Epithelial cell of esophagus (primary cell): Measurements from ENCODE around the gene SPATA13.

Experiments
- DNase-seq: peaks from one replicate; pipeline ENCODE4 v3.0.0; 2010; ENCODE audit warnings: low read depth
- H3K4me3 ChIP-seq: 2 replicates; pipeline ENCODE4 v1.5.1; 2011; ENCODE audit warnings: mild to moderate bottlenecking, low read length, control low read depth
- TF ChIP-seq, protein P1 (sequence below): IDR thresholded peaks from 2 replicates; pipeline ENCODE4 v1.5.1; 2011; ENCODE audit warnings: low read depth, mild to moderate bottlenecking, low read length, control low read depth, inconsistent platforms; ENCODE audit not compliant: insufficient read depth; ENCODE audit errors: missing control alignments

The SPATA13 gene

DNA sequence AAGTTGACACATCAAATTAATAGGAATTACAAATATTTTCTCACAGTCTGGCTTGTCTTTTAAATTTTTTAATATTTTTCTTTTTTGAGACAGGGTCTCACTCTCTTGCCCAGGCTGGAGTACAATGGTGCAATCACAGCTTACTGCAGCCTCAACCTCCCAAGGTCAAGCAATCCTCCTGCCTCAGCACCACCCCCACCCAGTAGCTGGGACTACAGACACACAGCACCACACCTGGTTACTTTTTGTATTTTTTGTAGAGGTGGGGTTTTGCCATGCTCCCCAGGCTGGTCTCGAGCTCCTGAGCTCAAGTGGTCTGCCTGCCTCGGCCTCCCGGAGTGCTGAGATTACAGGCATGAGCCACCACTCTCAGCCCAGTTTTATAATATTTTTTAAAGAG, 72.0 kb downstream of the SPATA13 start:
- TF ChIP-seq, protein P1, sequence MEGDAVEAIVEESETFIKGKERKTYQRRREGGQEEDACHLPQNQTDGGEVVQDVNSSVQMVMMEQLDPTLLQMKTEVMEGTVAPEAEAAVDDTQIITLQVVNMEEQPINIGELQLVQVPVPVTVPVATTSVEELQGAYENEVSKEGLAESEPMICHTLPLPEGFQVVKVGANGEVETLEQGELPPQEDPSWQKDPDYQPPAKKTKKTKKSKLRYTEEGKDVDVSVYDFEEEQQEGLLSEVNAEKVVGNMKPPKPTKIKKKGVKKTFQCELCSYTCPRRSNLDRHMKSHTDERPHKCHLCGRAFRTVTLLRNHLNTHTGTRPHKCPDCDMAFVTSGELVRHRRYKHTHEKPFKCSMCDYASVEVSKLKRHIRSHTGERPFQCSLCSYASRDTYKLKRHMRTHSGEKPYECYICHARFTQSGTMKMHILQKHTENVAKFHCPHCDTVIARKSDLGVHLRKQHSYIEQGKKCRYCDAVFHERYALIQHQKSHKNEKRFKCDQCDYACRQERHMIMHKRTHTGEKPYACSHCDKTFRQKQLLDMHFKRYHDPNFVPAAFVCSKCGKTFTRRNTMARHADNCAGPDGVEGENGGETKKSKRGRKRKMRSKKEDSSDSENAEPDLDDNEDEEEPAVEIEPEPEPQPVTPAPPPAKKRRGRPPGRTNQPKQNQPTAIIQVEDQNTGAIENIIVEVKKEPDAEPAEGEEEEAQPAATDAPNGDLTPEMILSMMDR = no peak
- DNase-seq = no peak
- H3K4me3 ChIP-seq = no peak overlapping the region

DNA sequence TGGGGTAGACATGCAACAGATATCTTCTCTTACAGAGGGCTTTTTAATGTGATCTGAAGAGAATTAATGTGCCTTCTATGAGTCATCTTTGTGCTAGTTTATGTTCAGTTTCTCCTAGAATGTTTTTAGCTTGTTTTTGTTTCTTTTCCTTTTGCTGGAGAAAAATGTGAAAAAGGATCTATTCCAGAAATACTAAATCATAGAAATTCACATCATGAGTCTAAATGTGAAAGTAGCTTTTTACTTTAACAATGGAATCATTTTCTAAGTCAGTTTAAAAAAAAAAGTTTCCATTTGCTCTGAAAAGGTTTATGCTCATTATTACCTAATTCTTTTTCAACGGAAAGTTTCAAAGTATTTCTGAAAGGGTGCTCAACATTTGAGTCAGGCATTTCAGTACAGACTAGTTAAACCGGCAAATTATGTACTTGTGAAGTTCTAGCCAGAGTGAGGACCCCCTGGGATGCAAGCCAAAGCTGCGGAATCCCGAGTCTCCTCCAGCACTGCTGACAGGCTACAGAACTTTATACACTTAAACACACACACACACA, 72.9 kb downstream of the SPATA13 start:
- H3K4me3 ChIP-seq = no peak overlapping the region
- TF ChIP-seq, protein P1 = no peak
- DNase-seq = no peak

DNA sequence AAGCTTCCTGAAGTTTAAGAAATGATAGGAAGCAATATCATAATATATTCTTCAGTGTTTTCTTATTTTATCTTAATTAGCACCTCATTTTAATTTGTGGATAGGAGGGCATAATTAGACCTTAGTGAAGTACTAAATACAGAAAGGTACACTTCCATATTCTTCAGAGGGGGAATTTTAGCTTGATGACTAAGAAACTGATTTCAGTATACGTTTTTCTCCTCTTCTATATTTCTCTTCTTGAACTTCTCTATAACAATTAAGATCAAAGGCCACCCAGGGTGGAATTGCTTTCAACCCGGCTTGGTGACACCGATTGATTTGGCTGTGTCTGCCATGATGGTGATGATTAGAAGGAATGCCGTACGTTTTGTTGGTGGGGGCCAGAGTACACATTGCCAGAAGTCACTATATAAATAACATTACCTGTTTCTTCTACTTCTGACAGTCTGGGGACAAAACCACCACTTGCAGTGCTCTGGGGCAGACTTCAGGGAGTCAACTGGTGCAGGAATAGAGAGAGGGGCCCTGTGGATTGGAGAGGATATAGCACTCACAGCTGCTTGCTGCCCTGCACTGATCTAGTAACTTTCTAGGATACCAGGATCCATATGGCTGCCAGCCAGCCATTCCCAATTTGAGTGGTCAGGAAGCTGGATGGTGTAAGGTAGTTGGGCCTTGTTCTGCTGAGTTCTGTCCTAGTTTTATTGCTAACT, 73.8 kb downstream of the SPATA13 start:
- TF ChIP-seq, protein P1 = no peak
- no peak for DNase-seq
- H3K4me3 ChIP-seq = no peak overlapping the region

DNA sequence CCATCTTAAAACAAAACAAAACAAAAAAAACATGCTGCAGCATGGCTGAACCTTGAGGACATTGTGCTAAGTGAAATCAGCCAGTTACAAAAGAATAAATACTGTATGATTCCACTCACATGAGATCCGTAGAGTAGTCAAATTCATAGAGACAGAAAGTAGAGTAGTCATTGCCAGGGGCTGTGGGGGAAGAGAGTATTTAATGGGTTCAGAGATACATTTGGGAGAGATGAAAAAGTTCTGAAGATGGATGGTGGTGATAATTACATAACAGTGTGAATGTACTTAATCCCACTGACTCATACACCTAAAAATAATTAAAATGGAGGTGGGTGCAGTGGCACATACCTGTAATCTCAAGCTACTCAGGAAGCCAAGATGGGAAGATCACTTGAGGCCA, 76.8 kb downstream of the SPATA13 start:
- H3K4me3 ChIP-seq = no peak overlapping the region
- TF ChIP-seq, protein P1 = no peak
- DNase-seq = peak; percentile 31

DNA sequence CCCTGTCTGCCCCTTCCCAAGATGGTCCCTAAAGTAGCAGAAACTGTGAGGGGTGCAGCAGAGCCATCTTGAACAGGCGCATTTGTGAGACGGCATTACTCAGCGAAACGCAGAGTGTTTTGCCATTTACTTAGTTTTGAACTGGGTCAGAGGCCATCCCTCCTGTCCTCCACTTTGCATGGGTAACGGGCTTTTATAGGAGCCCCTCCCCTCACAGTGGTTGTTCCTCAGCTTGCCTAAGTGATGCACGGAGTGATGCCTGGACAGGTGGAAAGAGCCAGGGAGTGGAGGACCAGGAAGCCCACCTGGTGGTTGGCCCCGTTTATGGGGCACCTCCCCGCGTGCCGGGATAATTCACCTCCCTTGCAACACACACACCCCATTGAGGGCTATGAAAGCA, 80.8 kb downstream of the SPATA13 start:
- no peak overlapping the region for H3K4me3 ChIP-seq
- TF ChIP-seq, protein P1 = no peak
- DNase-seq = no peak

DNA sequence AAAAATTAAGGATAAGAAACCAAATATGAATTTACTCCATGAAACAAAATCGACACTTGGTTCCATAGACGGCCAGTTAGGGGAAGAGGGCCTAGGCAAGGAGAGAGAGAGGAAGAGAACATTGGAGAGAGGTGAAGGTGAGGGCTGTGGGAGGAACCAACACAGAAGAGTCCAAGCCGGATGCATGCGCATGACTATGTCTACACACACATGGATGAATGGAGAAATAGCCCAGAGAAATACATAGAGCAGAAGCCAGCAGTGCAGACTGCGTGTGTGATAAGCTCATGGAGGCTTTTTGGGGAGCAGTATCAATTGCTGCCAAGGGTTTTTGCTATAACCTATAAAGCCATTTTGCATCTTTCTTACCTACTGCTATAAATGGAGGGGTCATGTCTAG, 81.6 kb downstream of the SPATA13 start:
- TF ChIP-seq, protein P1 = no peak
- no peak overlapping the region for H3K4me3 ChIP-seq
- no peak for DNase-seq

DNA sequence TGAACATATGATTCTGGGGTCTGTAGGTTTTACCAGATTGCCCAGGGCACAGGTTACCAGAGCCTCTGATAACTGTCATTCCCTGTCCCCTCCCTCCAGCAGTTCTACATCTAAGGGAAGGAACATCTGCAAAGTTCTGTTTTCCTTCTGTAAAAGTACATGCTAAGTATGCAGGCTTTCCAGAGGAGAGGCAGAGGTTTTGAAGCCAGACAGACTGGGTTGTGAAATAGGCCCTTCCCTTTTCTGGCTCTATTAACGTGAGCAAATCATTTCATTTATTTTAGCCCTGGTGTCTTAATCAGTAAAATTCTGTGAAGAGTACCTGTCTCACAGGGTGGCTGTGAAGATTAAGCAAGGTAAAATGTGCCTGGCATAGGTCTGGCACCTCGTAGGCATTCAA, 82.8 kb downstream of the SPATA13 start:
- H3K4me3 ChIP-seq = no peak overlapping the region
- TF ChIP-seq, protein P1 = no peak
- DNase-seq = no peak
